Lower lobe of right lung (tissue), 2 donors: ENCODE results near the gene BOD1L1. TPM values are rescaled to one million over a fixed set of nuclear protein-coding genes. Genes with fewer than 3 reads are reported as not detected.

Source experiments
- ATAC-seq, 2 donors: fragments of 200-7000 bp; cut with Tn5 transposase; one replicate each; pipeline ENCODE4 v1.9.1; 2020 to 2022; ENCODE audit warnings: mild to moderate bottlenecking in 2 of 2, moderate library complexity in 2 of 2
- DNase-seq: peaks from one replicate; pipeline ENCODE4 v3.0.0-alpha.2; 2020
- H3K27ac ChIP-seq: fragments of 200-600 bp; one replicate; pipeline ENCODE4 v1.8.0; 2022
- H3K27me3 ChIP-seq: fragments of 200-600 bp; one replicate; pipeline ENCODE4 v1.8.0; 2022; ENCODE audit warnings: low read depth
- H3K36me3 ChIP-seq: fragments of 200-600 bp; one replicate; pipeline ENCODE4 v1.8.0; 2022; ENCODE audit warnings: mild to moderate bottlenecking
- H3K4me1 ChIP-seq: fragments of 200-600 bp; one replicate; pipeline ENCODE4 v1.8.0; 2022
- H3K4me3 ChIP-seq: fragments of 200-600 bp; one replicate; pipeline ENCODE4 v1.8.0; 2022; ENCODE audit warnings: mild to moderate bottlenecking
- H3K9me3 ChIP-seq: fragments of 200-600 bp; one replicate; pipeline ENCODE4 v1.8.0; 2022
- intact Hi-C: fragments of 100-400 bp; cut with DNase I; formaldehyde crosslinking; loops from one replicate; pipeline ENCODE4 v1.11.0; 2022
- total RNA-seq: library from RNA; stranded (reverse); fragmentation: NEBNext Ultra II Directional; extraction: Animal tissue kit (Norgen Biotek cat#: 25700); gene quantifications from one replicate; pipeline ENCODE4 v1.2.1, GENCODE V29; 2021
- TF ChIP-seq, protein P1 (sequence below): fragments of 200-600 bp; IDR thresholded peaks from one replicate; pipeline ENCODE4 v1.8.0; 2022; ENCODE audit warnings: antibody characterized with exemption, mild to moderate bottlenecking
- donor health status: DM: no; HTN: yes; CAD: no; lungs with severe emphysema.

The BOD1L1 gene
- total RNA-seq, 1 donor from 2014 or later: 42.7 TPM

- TF ChIP-seq, protein P1, sequence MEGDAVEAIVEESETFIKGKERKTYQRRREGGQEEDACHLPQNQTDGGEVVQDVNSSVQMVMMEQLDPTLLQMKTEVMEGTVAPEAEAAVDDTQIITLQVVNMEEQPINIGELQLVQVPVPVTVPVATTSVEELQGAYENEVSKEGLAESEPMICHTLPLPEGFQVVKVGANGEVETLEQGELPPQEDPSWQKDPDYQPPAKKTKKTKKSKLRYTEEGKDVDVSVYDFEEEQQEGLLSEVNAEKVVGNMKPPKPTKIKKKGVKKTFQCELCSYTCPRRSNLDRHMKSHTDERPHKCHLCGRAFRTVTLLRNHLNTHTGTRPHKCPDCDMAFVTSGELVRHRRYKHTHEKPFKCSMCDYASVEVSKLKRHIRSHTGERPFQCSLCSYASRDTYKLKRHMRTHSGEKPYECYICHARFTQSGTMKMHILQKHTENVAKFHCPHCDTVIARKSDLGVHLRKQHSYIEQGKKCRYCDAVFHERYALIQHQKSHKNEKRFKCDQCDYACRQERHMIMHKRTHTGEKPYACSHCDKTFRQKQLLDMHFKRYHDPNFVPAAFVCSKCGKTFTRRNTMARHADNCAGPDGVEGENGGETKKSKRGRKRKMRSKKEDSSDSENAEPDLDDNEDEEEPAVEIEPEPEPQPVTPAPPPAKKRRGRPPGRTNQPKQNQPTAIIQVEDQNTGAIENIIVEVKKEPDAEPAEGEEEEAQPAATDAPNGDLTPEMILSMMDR: no peak
Observed at GRCh38 chr4:13533670-13534343, 93.7 kb downstream of the BOD1L1 start.

DNA sequence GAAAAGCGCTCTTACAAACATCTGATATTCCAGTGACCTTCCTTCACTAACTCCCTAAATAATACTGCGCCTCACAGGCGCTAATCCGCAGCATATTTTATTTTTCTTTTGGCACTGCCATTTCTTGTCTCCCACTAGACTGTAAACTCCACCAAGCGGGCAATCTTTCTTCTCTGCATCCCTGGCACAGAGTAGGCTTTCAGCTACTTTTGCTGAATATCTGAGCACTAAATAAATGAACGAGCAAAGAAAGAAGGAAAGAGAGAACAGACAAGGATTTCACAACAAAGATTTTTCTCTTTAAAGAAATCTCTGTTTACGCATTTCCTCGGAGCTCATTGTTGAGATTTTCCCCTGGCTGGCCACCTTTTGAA, 95.9 kb downstream of the BOD1L1 start:
- ATAC-seq: no peak
- intact Hi-C loops: no loop called here
- H3K27ac ChIP-seq: no peak overlapping the region

More at GRCh38 chr4:13533670-13534343, 93.7 kb downstream of the BOD1L1 start:
- no peaks in the 10 kb centered on the region for H3K9me3 ChIP-seq
- peaks cover 11% of the 10 kb centered on the region for H3K4me1 ChIP-seq
- no peak overlapping the region for H3K4me3 ChIP-seq
- intact Hi-C loops: no loop called here
- peaks cover 98% of the 10 kb centered on the region for H3K27me3 ChIP-seq
- ATAC-seq: no peak
- no peak overlapping the region for H3K27ac ChIP-seq
- H3K36me3 ChIP-seq: no peaks in the 10 kb centered on the region
- no peak for DNase-seq

GRCh38 chr4:13530823-13531624, 96.5 kb downstream of the BOD1L1 start:
- ATAC-seq (no peak), DNase-seq (no peak)
- intact Hi-C loops: no loop called here
- no peak overlapping the region for H3K27ac ChIP-seq
- H3K36me3 ChIP-seq: no peaks in the 10 kb centered on the region
- H3K27me3 ChIP-seq: peaks cover 98% of the 10 kb centered on the region
- no peak overlapping the region for H3K4me3 ChIP-seq
- no peaks in the 10 kb centered on the region for H3K9me3 ChIP-seq
- TF ChIP-seq, protein P1: no peak
- peaks cover 16% of the 10 kb centered on the region for H3K4me1 ChIP-seq

More for the DNA sequence above, 95.9 kb downstream of the BOD1L1 start:
- H3K36me3 ChIP-seq: no peaks in the 10 kb centered on the region
- no peak overlapping the region for H3K4me3 ChIP-seq
- TF ChIP-seq, protein P1: no peak
- H3K27me3 ChIP-seq: peaks cover 98% of the 10 kb centered on the region
- DNase-seq: no peak
- no peaks in the 10 kb centered on the region for H3K9me3 ChIP-seq
- H3K4me1 ChIP-seq: peaks cover 16% of the 10 kb centered on the region

- intact Hi-C loops: no loop called here
- Histone ChIP-seq H3K27me3 (peaks cover 98% of the 10 kb centered on the region), H3K36me3 (no peaks in the 10 kb centered on the region), H3K27ac (no peak overlapping the region), H3K4me3 (no peak overlapping the region), H3K9me3 (peaks cover 3% of the 10 kb centered on the region), H3K4me1 (peaks cover 16% of the 10 kb centered on the region)
- no peak for ATAC-seq
- TF ChIP-seq, protein P1: no peak
- DNase-seq: no peak
Observed at GRCh38 chr4:13529128-13529919, 98.2 kb downstream of the BOD1L1 start.

GRCh38 chr4:13528821-13529127, 98.8 kb downstream of the BOD1L1 start:
- peaks cover 98% of the 10 kb centered on the region for H3K27me3 ChIP-seq
- H3K9me3 ChIP-seq: peaks cover 7% of the 10 kb centered on the region
- H3K36me3 ChIP-seq: no peaks in the 10 kb centered on the region
- TF ChIP-seq, protein P1: no peak
- DNase-seq (no peak), ATAC-seq (no peak)
- H3K27ac ChIP-seq: no peak overlapping the region
- intact Hi-C loops: no loop called here
- peaks cover 16% of the 10 kb centered on the region for H3K4me1 ChIP-seq
- H3K4me3 ChIP-seq: no peak overlapping the region
